Measurements from ENCODE around the gene BTG4. TPM values are rescaled to one million over a fixed set of nuclear protein-coding genes. Genes with fewer than 3 reads are reported as not detected.

Gene BTG4
- total RNA-seq, result not detected
- under 1 TPM in 1 of 4 donors, not detected in 3; 0.23 TPM for polyA plus RNA-seq

- no peaks in the 10 kb centered on the region for H3K36me3 ChIP-seq (ENCODE audit: control insufficient read depth, insufficient read depth, low read length)
- ATAC-seq (ENCODE audit: low read depth in 2 of 2) (peak; percentile 48 to 68), DNase-seq (peak; percentile 1 to 46 (median 20))
- Mint-ChIP-seq H3K27ac (peak within 1 kb of the TSS in 2 of 3 donors; percentile 14 to 25), H3K27me3 (peaks cover 46% of the 10 kb centered on the region), H3K4me1 (peaks cover 4 to 21% (median 8%) of the 10 kb centered on the region in 4 donors), H3K9me3 (peaks cover 0 to 3% (median 0%) of the 10 kb centered on the region in 7 donors), H3K4me3 (peak within 1 kb of the TSS; percentile 79 to 84 (median 80)), H3K36me3 (peaks cover 4% of the 10 kb centered on the region)
- peaks cover 9% of the 10 kb centered on the region for H3K4me1 ChIP-seq (ENCODE audit: control insufficient read depth, insufficient read depth, low read length, poor library complexity, severe bottlenecking)
- no peaks in the 10 kb centered on the region for H3K9me3 ChIP-seq (ENCODE audit: control insufficient read depth in 2 of 2, low read length in 2 of 2)
- no peak within 1 kb of the TSS for H3K27ac ChIP-seq (ENCODE audit: insufficient read depth, low read length, poor library complexity, severe bottlenecking)
- H3K27me3 ChIP-seq (ENCODE audit: control insufficient read depth, insufficient read depth, low read length), result peaks cover 26% of the 10 kb centered on the region
- peak within 1 kb of the TSS; percentile 62 for H3K4me3 ChIP-seq (ENCODE audit: low read depth, low read length)
These were observed at the start of gene BTG4 for GRCh38 chr11:111512296-111513239. Gene BTG4, minus strand, starts transcription at chr11:111512386. Its CDS starts 13,610 bp downstream, at chr11:111498776.

- no peak overlapping the region for H3K27ac Mint-ChIP-seq
- no peak for DNase-seq
These were observed 49.7 kb upstream of the BTG4 start for GRCh38 chr11:111561791-111562325.

GRCh38 chr11:111561306-111561705, 49.1 kb upstream of the BTG4 start:
- Mint-ChIP-seq H3K9me3 (peaks cover 0 to 6% (median 0%) of the 10 kb centered on the region in 7 donors), H3K27ac (no peak overlapping the region), H3K4me3 (no peak overlapping the region), H3K27me3 (no peaks in the 10 kb centered on the region), H3K4me1 (no peaks in the 10 kb centered on the region), H3K36me3 (peaks cover 4% of the 10 kb centered on the region)
- Histone ChIP-seq H3K27me3 (ENCODE audit: control insufficient read depth, insufficient read depth, low read length) (no peaks in the 10 kb centered on the region), H3K27ac (ENCODE audit: insufficient read depth, low read length, poor library complexity, severe bottlenecking) (no peak overlapping the region), H3K36me3 (ENCODE audit: control insufficient read depth, insufficient read depth, low read length) (no peaks in the 10 kb centered on the region), H3K9me3 (ENCODE audit: control insufficient read depth in 2 of 2, low read length in 2 of 2) (peaks cover 0 to 2% of the 10 kb centered on the region in 2 experiments), H3K4me1 (ENCODE audit: control insufficient read depth, insufficient read depth, low read length, poor library complexity, severe bottlenecking) (no peaks in the 10 kb centered on the region), H3K4me3 (ENCODE audit: low read depth, low read length) (no peak overlapping the region)
- no peak for DNase-seq
- ATAC-seq (ENCODE audit: low read depth in 2 of 2), result no peak

More at GRCh38 chr11:111561791-111562325, 49.7 kb upstream of the BTG4 start:
- H3K4me1 ChIP-seq (ENCODE audit: control insufficient read depth, insufficient read depth, low read length, poor library complexity, severe bottlenecking), result no peaks in the 10 kb centered on the region
- no peak for ATAC-seq (ENCODE audit: low read depth in 2 of 2)
- H3K27ac ChIP-seq (ENCODE audit: insufficient read depth, low read length, poor library complexity, severe bottlenecking), result no peak overlapping the region
- no peaks in the 10 kb centered on the region for H3K36me3 ChIP-seq (ENCODE audit: control insufficient read depth, insufficient read depth, low read length)
- no peaks in the 10 kb centered on the region for H3K27me3 ChIP-seq (ENCODE audit: control insufficient read depth, insufficient read depth, low read length)
- Mint-ChIP-seq H3K4me3 (no peak overlapping the region), H3K9me3 (peaks cover 0 to 2% (median 0%) of the 10 kb centered on the region in 7 donors), H3K36me3 (no peaks in the 10 kb centered on the region), H3K27me3 (no peaks in the 10 kb centered on the region), H3K4me1 (no peaks in the 10 kb centered on the region)
- H3K4me3 ChIP-seq (ENCODE audit: low read depth, low read length), result no peak overlapping the region
- H3K9me3 ChIP-seq (ENCODE audit: control insufficient read depth in 2 of 2, low read length in 2 of 2), result no peaks in the 10 kb centered on the region

GRCh38 chr11:111560800-111561199, 48.6 kb upstream of the BTG4 start:
- Histone ChIP-seq H3K9me3 (ENCODE audit: control insufficient read depth in 2 of 2, low read length in 2 of 2) (peaks cover 0 to 7% of the 10 kb centered on the region in 2 experiments), H3K36me3 (ENCODE audit: control insufficient read depth, insufficient read depth, low read length) (no peaks in the 10 kb centered on the region), H3K4me3 (ENCODE audit: low read depth, low read length) (no peak overlapping the region), H3K4me1 (ENCODE audit: control insufficient read depth, insufficient read depth, low read length, poor library complexity, severe bottlenecking) (no peaks in the 10 kb centered on the region), H3K27me3 (ENCODE audit: control insufficient read depth, insufficient read depth, low read length) (no peaks in the 10 kb centered on the region), H3K27ac (ENCODE audit: insufficient read depth, low read length, poor library complexity, severe bottlenecking) (no peak overlapping the region)
- no peaks in the 10 kb centered on the region for H3K27me3 Mint-ChIP-seq
- peaks cover 0 to 9% (median 0%) of the 10 kb centered on the region in 7 donors for H3K9me3 Mint-ChIP-seq
- peaks cover 4% of the 10 kb centered on the region for H3K36me3 Mint-ChIP-seq
- no peaks in the 10 kb centered on the region for H3K4me1 Mint-ChIP-seq
- peak overlapping the region in 1 of 3 donors; percentile 20 for H3K27ac Mint-ChIP-seq
- no peak for DNase-seq
- ATAC-seq (ENCODE audit: low read depth in 2 of 2), result no peak
- H3K4me3 Mint-ChIP-seq, result no peak overlapping the region

GRCh38 chr11:111559800-111560464, 47.7 kb upstream of the BTG4 start:
- no peaks in the 10 kb centered on the region for H3K4me1 Mint-ChIP-seq
- no peak overlapping the region for H3K27ac Mint-ChIP-seq
- no peak overlapping the region for H3K4me3 Mint-ChIP-seq
- ATAC-seq (ENCODE audit: low read depth in 2 of 2) (no peak), DNase-seq (no peak)
- peaks cover 11% of the 10 kb centered on the region for H3K36me3 Mint-ChIP-seq
- H3K27ac ChIP-seq (ENCODE audit: insufficient read depth, low read length, poor library complexity, severe bottlenecking), result no peak overlapping the region
- H3K27me3 ChIP-seq (ENCODE audit: control insufficient read depth, insufficient read depth, low read length), result no peaks in the 10 kb centered on the region
- H3K36me3 ChIP-seq (ENCODE audit: control insufficient read depth, insufficient read depth, low read length), result no peaks in the 10 kb centered on the region
- H3K9me3 Mint-ChIP-seq, result peaks cover 0 to 16% (median 2%) of the 10 kb centered on the region in 7 donors
- peaks cover 0 to 9% of the 10 kb centered on the region in 2 experiments for H3K9me3 ChIP-seq (ENCODE audit: control insufficient read depth in 2 of 2, low read length in 2 of 2)
- no peaks in the 10 kb centered on the region for H3K4me1 ChIP-seq (ENCODE audit: control insufficient read depth, insufficient read depth, low read length, poor library complexity, severe bottlenecking)
- peaks cover 4% of the 10 kb centered on the region for H3K27me3 Mint-ChIP-seq
- no peak overlapping the region for H3K4me3 ChIP-seq (ENCODE audit: low read depth, low read length)

- H3K4me1 Mint-ChIP-seq, result no peaks in the 10 kb centered on the region
- no peaks in the 10 kb centered on the region for H3K4me1 ChIP-seq (ENCODE audit: control insufficient read depth, insufficient read depth, low read length, poor library complexity, severe bottlenecking)
- no peaks in the 10 kb centered on the region for H3K27me3 ChIP-seq (ENCODE audit: control insufficient read depth, insufficient read depth, low read length)
- peaks cover 0 to 9% of the 10 kb centered on the region in 2 experiments for H3K9me3 ChIP-seq (ENCODE audit: control insufficient read depth in 2 of 2, low read length in 2 of 2)
- no peak overlapping the region for H3K27ac ChIP-seq (ENCODE audit: insufficient read depth, low read length, poor library complexity, severe bottlenecking)
- ATAC-seq (ENCODE audit: low read depth in 2 of 2), result no peak
- DNase-seq, result no peak
- no peak overlapping the region for H3K4me3 ChIP-seq (ENCODE audit: low read depth, low read length)
- H3K36me3 Mint-ChIP-seq, result peaks cover 12% of the 10 kb centered on the region
- peaks cover 0 to 18% (median 2%) of the 10 kb centered on the region in 7 donors for H3K9me3 Mint-ChIP-seq
- H3K4me3 Mint-ChIP-seq, result no peak overlapping the region
- no peaks in the 10 kb centered on the region for H3K36me3 ChIP-seq (ENCODE audit: control insufficient read depth, insufficient read depth, low read length)
- H3K27me3 Mint-ChIP-seq, result peaks cover 4% of the 10 kb centered on the region
- no peak overlapping the region for H3K27ac Mint-ChIP-seq
These were observed 45.4 kb upstream of the BTG4 start for GRCh38 chr11:111557425-111558111.

GRCh38 chr11:111555255-111555654, 43.1 kb upstream of the BTG4 start:
- H3K4me3 Mint-ChIP-seq, result no peak overlapping the region
- Histone ChIP-seq H3K27me3 (ENCODE audit: control insufficient read depth, insufficient read depth, low read length) (no peaks in the 10 kb centered on the region), H3K4me1 (ENCODE audit: control insufficient read depth, insufficient read depth, low read length, poor library complexity, severe bottlenecking) (no peaks in the 10 kb centered on the region), H3K36me3 (ENCODE audit: control insufficient read depth, insufficient read depth, low read length) (no peaks in the 10 kb centered on the region), H3K9me3 (ENCODE audit: control insufficient read depth in 2 of 2, low read length in 2 of 2) (peaks cover 0 to 9% of the 10 kb centered on the region in 2 experiments), H3K4me3 (ENCODE audit: low read depth, low read length) (no peak overlapping the region), H3K27ac (ENCODE audit: insufficient read depth, low read length, poor library complexity, severe bottlenecking) (no peak overlapping the region)
- peak overlapping the region in 1 of 3 donors; percentile 17 for H3K27ac Mint-ChIP-seq
- H3K36me3 Mint-ChIP-seq, result peaks cover 12% of the 10 kb centered on the region
- peaks cover 0 to 18% (median 2%) of the 10 kb centered on the region in 7 donors for H3K9me3 Mint-ChIP-seq
- DNase-seq (no peak), ATAC-seq (ENCODE audit: low read depth in 2 of 2) (no peak)
- H3K4me1 Mint-ChIP-seq, result no peaks in the 10 kb centered on the region
- H3K27me3 Mint-ChIP-seq, result peaks cover 9% of the 10 kb centered on the region

Measured in CD4-positive, CD25-positive, alpha-beta regulatory T cell (primary cell).